Measurements from ENCODE around the gene HNRNPA2B1. TPM values are rescaled to one million over a fixed set of nuclear protein-coding genes. Genes with fewer than 3 reads are reported as not detected.

Gene HNRNPA2B1
- 181 and 200 TPM in 2 replicates for total RNA-seq

DNA sequence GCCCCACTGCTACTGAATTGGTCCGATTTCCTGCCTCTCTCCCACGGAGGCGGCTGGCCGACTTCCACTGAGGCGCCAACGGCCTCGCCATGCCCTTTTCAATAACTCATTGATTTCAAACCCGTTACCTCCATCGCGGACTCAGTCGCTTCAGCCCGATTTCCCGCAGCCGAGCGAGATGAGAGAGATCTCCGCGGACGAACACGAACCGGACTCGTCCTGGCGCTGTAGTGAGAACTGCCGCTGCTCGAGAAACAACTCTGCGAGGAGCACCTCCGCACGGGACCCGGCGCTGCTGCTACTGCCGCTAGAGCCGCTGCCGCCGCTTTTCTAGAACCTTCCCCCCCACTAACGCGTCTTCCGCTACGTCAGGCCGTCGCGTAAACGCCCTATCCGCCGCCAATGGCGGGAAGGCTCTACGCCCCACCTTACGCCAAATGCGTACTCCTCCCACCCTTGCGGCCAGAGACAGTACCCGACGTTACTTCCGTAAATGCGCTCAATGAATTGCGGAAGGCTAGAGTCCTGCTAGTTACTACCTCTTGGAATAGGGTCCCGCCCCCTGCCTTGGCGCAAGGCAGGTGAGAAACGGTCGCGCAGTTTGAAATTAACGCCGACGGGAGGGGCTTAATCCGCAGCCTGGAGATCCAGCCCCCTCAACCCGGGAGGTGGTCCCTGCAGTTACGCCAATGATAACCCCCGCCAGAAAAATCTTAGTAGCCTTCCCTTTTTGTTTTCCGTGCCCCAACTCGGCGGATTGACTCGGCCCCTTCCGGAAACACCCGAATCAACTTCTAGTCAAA lies at the start of gene HNRNPA2B1:
TSS of gene HNRNPA2B1 (minus strand) at position 303 of the 803 bp plus-strand sequence. CDS start at position 134, 169 bp downstream.

DNA sequence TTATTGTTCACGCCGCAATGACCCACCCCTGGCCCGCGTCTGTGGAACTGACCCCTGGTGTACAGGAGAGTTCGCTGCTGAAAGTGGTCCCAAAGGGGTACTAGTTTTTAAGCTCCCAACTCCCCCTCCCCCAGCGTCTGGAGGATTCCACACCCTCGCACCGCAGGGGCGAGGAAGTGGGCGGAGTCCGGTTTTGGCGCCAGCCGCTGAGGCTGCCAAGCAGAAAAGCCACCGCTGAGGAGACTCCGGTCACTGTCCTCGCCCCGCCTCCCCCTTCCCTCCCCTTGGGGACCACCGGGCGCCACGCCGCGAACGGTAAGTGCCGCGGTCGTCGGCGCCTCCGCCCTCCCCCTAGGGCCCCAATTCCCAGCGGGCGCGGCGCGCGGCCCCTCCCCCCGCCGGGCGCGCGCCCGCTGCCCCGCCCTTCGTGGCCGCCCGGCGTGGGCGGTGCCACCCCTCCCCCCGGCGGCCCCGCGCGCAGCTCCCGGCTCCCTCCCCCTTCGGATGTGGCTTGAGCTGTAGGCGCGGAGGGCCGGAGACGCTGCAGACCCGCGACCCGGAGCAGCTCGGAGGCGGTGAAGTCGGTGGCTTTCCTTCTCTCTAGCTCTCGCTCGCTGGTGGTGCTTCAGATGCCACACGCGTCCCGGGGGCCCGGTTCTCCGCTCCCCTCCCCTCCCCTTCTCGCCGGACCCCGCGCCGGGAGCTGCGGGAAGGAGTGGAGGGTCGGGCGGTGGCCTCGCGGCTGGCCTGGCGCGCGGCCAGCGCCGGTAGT lies 887 bp upstream of the HNRNPA2B1 start, which contains the start of gene CBX3:
TSS of gene CBX3 (plus strand) at position 499 of the 772 bp plus-strand sequence. CDS start 1,254 bp downstream, outside the sequence.

DNA sequence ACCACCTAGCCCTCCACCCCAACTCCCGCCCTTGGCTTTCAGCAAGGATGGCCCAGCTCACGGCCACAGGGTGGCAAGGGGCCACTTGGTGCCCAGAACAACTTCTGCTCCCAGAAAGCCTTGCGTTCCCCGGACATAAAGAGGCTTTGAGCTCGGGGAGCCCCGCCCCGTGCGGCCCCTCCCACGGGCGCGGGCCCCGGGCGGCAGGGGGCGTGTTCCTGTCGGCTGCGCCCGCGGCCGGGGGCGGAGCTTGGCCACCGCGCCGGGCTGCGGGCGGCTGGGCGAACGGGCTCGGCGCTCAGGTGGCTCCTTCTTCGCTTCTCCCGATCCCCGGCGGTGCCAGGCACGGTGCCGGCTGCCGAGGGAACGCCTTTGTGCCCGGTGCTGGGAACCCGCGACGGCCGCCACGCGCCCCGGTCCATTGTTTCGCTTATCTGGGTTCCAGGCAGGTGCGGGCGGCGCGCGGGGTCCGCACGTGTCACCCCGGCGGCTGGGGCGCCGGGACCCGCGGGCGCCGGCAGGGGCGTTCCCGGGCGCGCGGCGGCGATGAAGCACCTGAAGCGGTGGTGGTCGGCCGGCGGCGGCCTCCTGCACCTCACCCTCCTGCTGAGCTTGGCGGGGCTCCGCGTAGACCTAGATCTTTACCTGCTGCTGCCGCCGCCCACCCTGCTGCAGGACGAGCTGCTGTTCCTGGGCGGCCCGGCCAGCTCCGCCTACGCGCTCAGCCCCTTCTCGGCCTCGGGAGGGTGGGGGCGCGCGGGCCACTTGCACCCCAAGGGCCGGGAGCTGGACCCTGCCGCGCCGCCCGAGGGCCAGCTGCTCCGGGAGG lies 48.4 kb downstream of the HNRNPA2B1 start, which contains the start of gene NFE2L3:
TSS of gene NFE2L3 (plus strand) at position 246 of the 829 bp plus-strand sequence. CDS start at position 547, 301 bp downstream.

Other genes with a start within 250 kb of the HNRNPA2B1 start
- 13.2 and 15.1 TPM in 2 replicates for gene NFE2L3, start 48.5 kb downstream of the HNRNPA2B1 start, total RNA-seq
- gene CBX3, start 999 bp upstream of the HNRNPA2B1 start, total RNA-seq: 72.5 and 108 TPM in 2 replicates
- 0.17 and 0.74 TPM in 2 replicates for gene SNX10, start 91.1 kb upstream of the HNRNPA2B1 start, total RNA-seq

All from bronchus fibroblast of lung (primary cell).